ENCODE data around the gene BCAS3.

The BCAS3 gene

DNA sequence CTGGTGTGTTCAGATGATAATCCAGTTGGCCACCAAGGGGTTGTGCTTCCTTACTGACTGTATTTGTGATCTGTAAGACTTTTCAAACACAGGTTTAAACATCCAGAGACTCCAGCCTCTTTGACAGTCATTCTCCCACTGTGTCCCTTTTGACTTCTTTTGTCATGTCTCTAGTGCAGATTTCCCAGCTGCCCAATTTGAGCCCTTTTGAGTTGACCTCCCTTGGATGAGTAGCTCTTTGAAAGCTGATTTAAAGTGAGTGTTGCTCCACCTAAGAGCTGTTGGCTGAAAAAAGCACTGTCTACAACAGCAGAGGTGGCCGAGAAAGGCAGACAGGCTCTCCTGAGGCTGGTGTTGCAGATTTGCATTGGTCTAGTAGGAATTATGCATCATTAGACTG is 533.6 kb downstream of the BCAS3 start:
- no peak for DNase-seq

GRCh38 chr17:61212655-61213054 is 535.0 kb downstream of the BCAS3 start:
- no peak for DNase-seq

DNA sequence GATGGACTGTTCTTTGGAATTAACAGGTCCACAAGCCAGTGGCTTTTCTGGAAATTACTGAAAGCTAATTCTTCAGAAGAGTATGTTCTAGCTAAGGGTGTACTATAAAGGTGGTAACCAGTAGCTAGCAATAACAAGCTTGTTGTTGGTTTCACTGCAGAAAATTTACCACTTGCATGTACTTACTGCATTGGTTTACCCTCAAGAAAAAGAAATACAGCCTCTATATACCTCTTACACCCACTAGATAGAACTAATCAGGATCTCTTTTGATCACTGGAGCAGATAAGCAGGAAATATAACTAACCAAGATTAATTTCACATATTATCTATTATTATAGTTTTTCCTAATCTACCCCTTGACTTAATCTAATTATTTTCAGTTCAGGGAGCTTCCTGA is 537.1 kb downstream of the BCAS3 start:
- DNase-seq, result no peak

- DNase-seq, result no peak
Observed at GRCh38 chr17:61216066-61216465, 538.4 kb downstream of the BCAS3 start.

- no peak for DNase-seq
Observed at GRCh38 chr17:61217878-61218437, 540.3 kb downstream of the BCAS3 start.

DNA sequence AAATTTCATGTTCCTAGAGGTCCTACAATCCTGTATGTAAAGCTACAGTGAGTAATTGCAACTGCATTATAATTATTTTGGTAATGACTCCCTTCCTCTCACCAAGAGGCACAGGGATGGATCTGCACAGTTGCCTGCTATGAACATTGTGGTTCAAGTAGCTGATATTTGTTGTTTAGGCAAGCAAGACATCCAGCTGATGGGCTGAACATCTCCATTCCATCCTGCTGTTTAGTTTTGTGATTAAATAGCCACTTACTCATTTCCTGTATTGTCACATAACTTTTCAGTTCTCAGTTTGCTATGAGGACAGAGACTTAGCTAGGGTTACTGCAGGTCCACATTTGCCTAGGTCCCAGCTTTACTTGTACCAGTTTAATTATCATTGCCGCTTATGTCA is 540.8 kb downstream of the BCAS3 start:
- DNase-seq, result no peak

DNA sequence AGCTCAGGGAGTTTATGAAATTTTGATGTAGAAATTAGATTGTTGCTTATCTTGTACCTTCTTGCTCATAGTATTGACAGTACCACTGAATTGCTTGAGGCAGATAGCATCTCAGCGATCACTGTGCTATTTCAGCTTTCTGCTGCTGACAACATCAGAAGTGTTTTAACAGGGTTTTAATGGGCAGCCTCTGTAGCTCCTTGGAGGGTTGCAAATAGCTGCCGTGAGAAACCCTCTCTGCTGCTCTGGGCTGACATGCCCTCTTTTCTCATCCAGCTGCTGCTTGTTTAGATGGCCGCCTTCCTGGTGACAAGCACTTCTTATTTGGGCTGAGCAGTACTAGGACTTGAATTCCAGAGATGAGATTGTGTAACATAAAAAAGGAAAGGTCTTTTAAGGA is 541.8 kb downstream of the BCAS3 start:
- no peak for DNase-seq

DNA sequence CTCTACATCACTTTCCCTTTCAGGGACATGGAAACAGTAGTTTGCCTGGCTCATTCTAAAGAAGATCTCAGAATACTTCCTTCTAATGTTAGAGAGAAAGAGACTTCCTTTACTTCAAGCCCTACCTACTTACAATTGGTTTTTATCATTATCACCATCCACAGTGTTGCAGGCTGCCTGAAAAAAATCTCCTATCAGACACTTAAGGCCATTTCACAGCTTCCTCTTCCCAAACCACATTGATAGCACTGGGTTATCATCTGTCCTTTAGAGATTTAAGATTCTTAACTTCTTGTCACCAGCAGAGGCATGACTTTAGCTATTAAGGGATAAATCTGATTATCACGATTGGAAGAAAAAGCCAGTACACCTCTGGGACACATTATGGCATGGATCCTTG is 543.5 kb downstream of the BCAS3 start:
- no peak for DNase-seq

DNA sequence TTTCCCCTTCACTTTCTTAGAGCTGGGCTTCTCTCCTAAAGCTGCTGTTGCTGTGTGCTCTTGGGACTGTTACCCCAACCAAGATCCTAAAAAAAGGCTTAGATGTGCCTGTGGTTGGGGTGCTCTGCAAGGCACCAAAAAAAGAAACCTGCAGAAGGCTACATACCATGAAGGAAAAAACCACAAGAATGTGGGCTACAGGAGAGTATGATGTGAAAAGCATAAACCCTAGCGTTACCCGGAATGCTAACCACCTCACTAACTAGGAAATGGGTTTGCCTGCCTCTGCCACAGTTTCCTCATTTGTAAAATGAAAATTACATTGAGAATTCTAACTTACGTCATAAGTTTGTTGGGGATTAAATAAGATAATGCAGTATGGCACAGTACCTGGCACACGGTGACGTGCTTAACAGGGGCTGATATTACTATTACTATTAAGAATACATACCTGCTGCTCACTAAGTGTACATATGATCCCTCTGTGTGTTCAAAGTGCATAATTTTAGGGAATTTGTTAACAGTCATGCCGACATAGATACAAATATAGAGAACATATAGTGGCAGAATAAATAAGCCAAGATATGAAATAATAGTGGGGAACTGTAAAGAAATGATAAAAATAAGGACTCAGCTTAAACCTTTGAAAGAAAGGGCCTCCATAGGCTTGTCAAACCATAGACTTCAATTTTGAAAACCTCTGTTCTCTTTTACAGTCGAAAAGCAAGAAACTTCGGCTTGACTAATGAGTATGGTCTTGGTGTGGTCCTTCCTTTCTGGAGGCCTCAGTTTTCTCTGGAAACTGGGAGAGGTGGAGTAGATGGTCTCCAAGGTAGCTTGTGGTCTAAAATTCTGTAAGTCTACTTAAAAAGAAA is 544.2 kb downstream of the BCAS3 start:
- no peak for DNase-seq

DNA sequence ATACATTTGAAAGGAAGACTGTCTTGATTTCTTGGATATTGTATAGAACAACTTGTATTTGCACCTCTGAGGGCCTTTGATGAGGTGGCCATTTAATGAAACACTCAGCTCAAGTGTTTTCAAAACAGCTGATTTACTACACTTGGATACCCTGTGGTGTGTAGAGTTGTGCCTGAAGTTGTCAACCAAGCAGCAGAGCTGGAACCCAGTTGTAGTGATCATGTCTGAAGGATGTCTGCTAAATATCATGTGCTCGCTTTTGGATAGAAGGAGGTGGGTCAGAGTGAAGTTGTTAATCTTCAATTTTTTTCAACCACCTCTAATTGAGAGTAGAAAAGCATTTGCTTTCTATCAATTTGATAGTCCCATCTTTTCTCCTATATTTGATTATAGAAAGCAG is 546.1 kb downstream of the BCAS3 start:
- no peak for DNase-seq

DNA sequence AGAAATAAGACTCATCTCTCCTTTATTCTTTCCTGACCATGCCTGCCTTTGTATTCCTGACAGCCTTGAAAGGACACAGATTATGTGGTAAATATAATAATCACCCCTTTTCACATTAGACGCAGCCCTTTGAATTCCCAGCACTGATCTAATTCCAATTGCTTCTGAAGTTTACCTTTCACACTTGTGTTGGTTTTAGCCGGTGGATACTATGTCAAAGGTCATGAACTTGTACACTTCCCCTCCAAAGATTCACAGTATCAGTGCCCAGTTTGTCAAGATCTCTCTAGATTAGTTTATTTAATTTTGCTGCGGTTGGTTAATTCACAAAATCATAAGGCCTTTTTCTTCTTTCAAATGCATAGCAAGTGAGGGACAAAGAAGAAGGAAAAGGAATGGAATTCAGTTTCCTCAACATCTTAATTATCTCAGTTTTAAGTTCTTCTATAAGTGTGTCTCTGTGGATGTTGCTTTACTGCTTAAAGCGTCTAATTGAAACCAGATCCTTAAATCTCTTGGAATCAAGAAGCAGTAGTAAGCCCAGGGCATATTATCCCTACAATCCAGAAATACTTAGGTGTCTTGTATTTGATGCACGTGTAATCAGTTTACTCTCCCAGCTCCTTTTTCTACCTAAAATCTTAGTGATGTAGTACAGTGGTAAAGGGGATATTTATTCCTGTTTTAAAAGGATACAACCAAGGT is 547.7 kb downstream of the BCAS3 start:
- no peak for DNase-seq

GRCh38 chr17:61227866-61228265 is 550.2 kb downstream of the BCAS3 start:
- no peak for DNase-seq

GRCh38 chr17:61230461-61230860 is 552.8 kb downstream of the BCAS3 start:
- DNase-seq, result no peak

DNA sequence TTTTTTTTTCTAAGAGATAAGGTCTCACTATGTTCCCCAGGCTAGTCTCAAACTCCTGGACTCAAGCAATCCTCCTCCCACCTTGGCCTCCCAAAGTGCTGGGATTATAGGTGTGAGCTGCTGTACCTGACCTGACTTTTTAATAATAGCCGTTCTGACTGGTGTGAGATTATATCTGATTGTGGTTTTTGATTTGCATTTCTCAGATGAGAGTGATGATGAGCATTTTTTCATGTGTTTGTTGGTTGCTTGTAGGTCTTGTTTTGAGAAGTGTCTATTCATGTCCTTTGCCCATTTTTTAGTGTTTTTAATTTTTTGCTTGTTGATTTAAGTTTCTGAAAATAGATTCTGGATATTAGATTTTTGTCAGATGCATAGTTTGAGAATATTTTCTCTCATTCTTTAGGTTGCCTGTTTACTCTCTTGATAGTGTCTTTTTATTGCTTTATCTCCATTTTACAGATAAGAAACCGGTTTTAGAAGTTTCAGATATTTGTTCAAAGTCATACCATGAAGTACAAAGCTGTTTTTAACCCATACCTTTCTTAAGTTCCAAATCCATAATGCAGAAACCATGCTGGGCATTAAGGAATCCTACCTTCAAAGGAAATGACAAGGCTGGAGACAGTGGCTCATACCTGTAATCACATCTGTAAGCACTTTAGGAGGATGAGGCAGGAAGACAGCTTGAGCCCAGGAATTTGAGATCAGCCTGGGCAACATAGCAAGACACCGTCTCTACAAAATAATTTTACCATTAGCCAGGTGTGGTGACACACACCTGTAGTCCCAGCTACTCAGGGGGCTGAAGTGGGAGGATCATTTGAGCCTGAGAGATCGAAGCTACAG is 553.5 kb downstream of the BCAS3 start:
- no peak for DNase-seq

- no peak for DNase-seq
Observed at GRCh38 chr17:61232871-61233270, 555.2 kb downstream of the BCAS3 start.

GRCh38 chr17:61233991-61234750 is 556.5 kb downstream of the BCAS3 start:
- no peak for DNase-seq

DNA sequence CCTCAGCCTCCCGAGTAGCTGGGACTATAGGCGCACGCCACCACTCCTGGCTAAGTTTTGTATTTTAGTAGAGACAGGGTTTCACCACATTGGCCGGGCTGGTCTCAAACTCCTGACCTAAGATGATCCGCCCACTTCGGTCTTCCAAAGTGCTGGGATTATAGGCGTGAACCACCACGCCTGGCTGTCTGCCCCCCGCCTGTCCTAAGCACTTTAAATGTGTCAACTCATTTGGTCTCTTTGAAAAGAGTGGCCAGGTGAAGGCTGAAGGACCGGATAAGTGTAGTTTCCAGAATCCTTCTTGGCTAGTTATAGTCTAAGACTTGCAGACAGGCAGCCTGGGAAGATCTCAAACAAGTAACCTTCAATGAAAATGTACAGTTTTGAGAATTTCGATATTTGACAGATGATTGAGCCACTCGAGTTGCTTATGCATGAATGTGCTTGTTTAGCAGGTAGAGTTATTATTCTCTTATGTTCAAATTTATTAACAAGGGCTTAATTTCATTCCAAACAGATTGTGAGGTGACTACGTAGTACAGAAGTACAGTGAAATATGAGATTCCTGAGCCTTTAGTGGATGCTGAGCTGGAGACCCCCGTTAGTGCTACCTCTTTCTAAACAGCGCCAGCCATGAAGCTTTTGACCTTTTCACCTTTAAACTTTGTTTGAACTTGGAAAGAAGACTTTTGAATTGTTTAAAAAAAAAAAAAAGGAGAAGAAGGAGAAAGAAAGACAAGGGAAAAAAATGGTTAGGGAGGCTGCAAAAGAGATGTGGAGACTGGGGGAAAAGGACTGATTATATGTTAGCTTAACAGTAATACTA is 557.6 kb downstream of the BCAS3 start:
- no peak for DNase-seq

- DNase-seq, result no peak
Observed at GRCh38 chr17:61235827-61236197, 558.2 kb downstream of the BCAS3 start.

- DNase-seq, result no peak
Observed at GRCh38 chr17:61237275-61237674, 559.6 kb downstream of the BCAS3 start.

DNA sequence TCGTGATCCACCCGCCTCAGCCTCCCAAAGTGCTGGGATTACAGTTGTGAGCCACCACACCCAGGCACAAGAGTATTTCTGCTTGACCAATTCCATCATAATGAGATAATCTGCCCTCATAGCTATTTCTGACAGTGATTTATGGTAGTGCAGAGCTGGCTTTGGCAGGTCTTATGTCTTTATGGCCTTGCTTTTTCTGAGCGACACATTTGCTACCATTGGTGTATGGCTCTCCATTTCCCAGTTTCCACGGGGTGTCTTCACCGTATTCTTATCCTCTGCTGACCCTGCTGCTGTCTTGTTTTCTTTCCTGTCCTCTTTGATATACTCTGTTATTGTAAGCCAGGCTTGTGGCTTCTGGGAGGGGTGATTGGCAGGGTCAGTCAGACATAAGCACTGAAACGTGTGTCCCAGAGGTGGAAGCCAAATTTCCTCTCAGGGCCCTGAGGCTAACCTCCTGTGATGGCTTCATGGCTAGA is 560.8 kb downstream of the BCAS3 start:
- no peak for DNase-seq

GRCh38 chr17:61239327-61239726 is 561.7 kb downstream of the BCAS3 start:
- DNase-seq, result no peak
